Measurements from ENCODE around the gene GNAS. TPM values are rescaled to one million over a fixed set of nuclear protein-coding genes. Genes with fewer than 3 reads are reported as not detected.

GNAS gene
- total RNA-seq, 2 donors from 2014 or later, result 462 to 623 TPM

DNA sequence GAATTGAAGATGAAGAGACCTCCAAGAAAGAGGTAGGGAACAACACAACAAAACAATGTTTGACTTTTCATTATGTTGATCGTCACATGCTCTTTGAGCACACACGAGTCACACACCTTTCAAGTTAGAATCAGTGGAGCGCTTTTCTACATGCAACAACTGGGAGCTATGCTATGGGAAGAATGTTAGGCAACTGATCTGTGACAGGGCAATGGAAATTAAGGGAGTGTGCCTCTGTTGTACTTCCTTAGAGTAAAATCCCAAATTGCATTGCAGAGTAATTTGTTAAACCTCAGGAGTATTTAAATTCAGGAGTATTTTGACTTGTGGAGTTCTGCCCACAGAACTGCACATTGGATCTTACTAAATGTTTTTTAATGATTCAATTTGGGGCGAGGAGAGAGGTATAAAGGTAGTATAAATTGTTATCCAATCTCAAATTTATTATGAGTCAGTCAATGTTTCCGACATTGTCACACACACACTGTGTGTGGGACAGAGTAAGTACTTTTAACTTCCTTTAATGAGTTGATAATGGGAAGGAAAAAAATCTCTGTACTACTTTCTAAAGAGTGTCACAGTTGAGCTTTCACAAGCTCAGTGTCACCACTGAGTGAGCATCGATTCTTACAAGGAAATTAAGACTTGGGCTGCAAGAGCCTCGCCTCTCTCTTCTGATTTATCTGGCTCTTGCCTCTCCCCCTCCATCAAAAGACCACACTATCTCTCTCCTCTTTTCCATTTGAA, 10.7 kb downstream of the GNAS start:
- no peak for DNase-seq
- Histone ChIP-seq H3K4me1 (no peaks in the 10 kb centered on the region), H3K4me3 (no peak overlapping the region), H3K27me3 (no peaks in the 10 kb centered on the region), H3K36me3 (replicated peaks in 1 of 2; ENCODE audit: insufficient read depth in 1 of 2, low read depth in 2 of 2) (no peaks in the 10 kb centered on the region), H3K9me3 (no peaks in the 10 kb centered on the region), H3K27ac (no peak overlapping the region)
- 64 to 74% methylated on average over 7 of the region's 7 CpGs for WGBS, 2 donors
- ATAC-seq, result no peak
- TF ChIP-seq CTCF (IDR thresholded peaks at IDR 0.05) (no peak), POLR2A (IDR thresholded peaks at IDR 0.05) (no peak)
- intact Hi-C loops (cut with DNase I), result loop anchor here (10.0 kb wide), 2 partner anchors 542 to 582 kb away; no protein-coding TSS in a partner anchor

- Histone ChIP-seq H3K4me1 (no peaks in the 10 kb centered on the region), H3K4me3 (no peak overlapping the region), H3K27me3 (no peaks in the 10 kb centered on the region), H3K27ac (no peak overlapping the region), H3K9me3 (no peaks in the 10 kb centered on the region), H3K36me3 (replicated peaks in 1 of 2; ENCODE audit: insufficient read depth in 1 of 2, low read depth in 2 of 2) (no peaks in the 10 kb centered on the region)
- DNase-seq (no peak), ATAC-seq (no peak)
- intact Hi-C loops (cut with DNase I), result loop anchor here (10.0 kb wide), 2 partner anchors 540 to 580 kb away; no protein-coding TSS in a partner anchor
- TF ChIP-seq POLR2A (IDR thresholded peaks at IDR 0.05) (no peak), CTCF (IDR thresholded peaks at IDR 0.05) (peak in 5 of 7 experiments; percentile 17 to 30 (median 20))
- 22 to 25% methylated on average over 2 of the region's 2 CpGs for WGBS, 2 donors
Measured at GRCh38 chr20:58864346-58864745, 11.8 kb downstream of the GNAS start.

- 79 to 89% methylated on average over 2 of the region's 2 CpGs for WGBS, 2 donors
- no peaks in the 10 kb centered on the region for H3K36me3 ChIP-seq (replicated peaks in 1 of 2; ENCODE audit: insufficient read depth in 1 of 2, low read depth in 2 of 2)
- TF ChIP-seq POLR2A (IDR thresholded peaks at IDR 0.05), result no peak
- no peak for TF ChIP-seq CTCF (IDR thresholded peaks at IDR 0.05)
- ATAC-seq, result no peak
- no peak overlapping the region for H3K27ac ChIP-seq
- no peak for DNase-seq
- no peak overlapping the region for H3K4me3 ChIP-seq
- H3K4me1 ChIP-seq, result no peaks in the 10 kb centered on the region
- no peaks in the 10 kb centered on the region for H3K27me3 ChIP-seq
- H3K9me3 ChIP-seq, result no peaks in the 10 kb centered on the region
- intact Hi-C loops (cut with DNase I), result loop anchor here (10.0 kb wide), 2 partner anchors 539 to 579 kb away; no protein-coding TSS in a partner anchor
Measured at GRCh38 chr20:58865843-58866242, 13.3 kb downstream of the GNAS start.

- WGBS, 2 donors, result 58 to 75% methylated on average over 5 of the region's 5 CpGs
- DNase-seq, result peak in 1 of 4 donors; percentile 28
- intact Hi-C loops (cut with DNase I), result loop anchor here (10.0 kb wide), 2 partner anchors 538 to 578 kb away; no protein-coding TSS in a partner anchor
- Histone ChIP-seq H3K27ac (no peak overlapping the region), H3K36me3 (replicated peaks in 1 of 2; ENCODE audit: insufficient read depth in 1 of 2, low read depth in 2 of 2) (no peaks in the 10 kb centered on the region), H3K27me3 (no peaks in the 10 kb centered on the region), H3K4me1 (no peaks in the 10 kb centered on the region), H3K4me3 (no peak overlapping the region), H3K9me3 (no peaks in the 10 kb centered on the region)
- no peak for TF ChIP-seq POLR2A (IDR thresholded peaks at IDR 0.05)
- no peak for TF ChIP-seq CTCF (IDR thresholded peaks at IDR 0.05)
- ATAC-seq, result peak; percentile 20
Measured at GRCh38 chr20:58867211-58867610, 14.7 kb downstream of the GNAS start.
